Spleen (tissue), 7 donors: ENCODE data around the gene IKBKE.

Experiments
- POLR2A ChIP-seq, 3 donors: fragments of 450-650 bp; IDR thresholded peaks; one replicate each; pipeline ENCODE4 v1.5.1; 2017; ENCODE audit warnings: antibody characterized with exemption in 3 of 3, mild to moderate bottlenecking in 1 of 3
- POLR2AphosphoS5 ChIP-seq, 3 donors: sonication (generic); formaldehyde crosslinking; IDR thresholded peaks; one replicate each; pipeline ENCODE4 v1.5.1; 2017; ENCODE audit warnings: antibody characterized with exemption in 3 of 3
- TF ChIP-seq, protein P1 (sequence below), 11 experiments: fragments of 200-600 bp in 7 of 11; fragments of 450-650 bp in 4 of 11; sonication (generic) in 4 of 11; IDR thresholded peaks in 8 of 11; conservative IDR thresholded peaks in 3 of 11; 1 replicate in 7 of 11; 2 replicates in 4 of 11; pipeline versions ENCODE4 v1.4.0 to v1.8.0; 2016 to 2021; ENCODE audit warnings: antibody characterized with exemption in 11 of 11, inconsistent platforms in 4 of 11, mild to moderate bottlenecking in 1 of 11
- donor health status: DM: no; HTN: no; CAD: no; lungs with moderate emphysema.
- donor health status: DM: no; HTN: no; CAD: no.
- donor health status: DM: no; HTN: no; CAD: no.

DNA sequence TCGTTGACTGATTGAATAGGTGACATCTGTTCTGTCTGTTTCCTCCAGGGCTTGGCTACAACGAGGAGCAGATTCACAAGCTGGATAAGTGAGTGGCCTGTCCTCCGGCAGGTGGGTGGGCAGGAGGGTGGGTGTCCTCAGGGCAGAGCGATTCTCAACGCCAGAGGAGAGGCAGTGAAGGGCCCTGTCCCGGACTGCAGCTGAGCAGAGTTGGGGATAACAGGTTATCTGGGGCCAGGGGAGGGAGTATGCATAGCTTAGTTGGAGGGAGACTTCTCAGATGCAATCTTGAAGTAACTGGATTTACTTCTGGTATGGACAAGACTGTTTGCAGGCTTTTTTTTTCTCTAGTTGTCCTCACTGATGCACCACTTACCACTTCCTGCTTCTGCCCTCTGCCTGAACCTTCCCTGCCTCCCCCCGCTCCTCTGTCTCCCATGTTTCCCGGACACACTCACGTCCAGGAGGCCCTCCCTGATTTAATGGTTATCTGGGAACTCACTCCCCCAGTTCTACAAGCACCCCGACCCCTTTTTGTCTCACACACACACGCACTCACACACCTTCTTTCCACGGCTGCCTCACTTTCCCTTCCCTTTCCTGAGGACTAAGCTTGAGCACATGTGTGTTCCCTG, 20.6 kb downstream of the IKBKE start:
- TF ChIP-seq, protein P1, sequence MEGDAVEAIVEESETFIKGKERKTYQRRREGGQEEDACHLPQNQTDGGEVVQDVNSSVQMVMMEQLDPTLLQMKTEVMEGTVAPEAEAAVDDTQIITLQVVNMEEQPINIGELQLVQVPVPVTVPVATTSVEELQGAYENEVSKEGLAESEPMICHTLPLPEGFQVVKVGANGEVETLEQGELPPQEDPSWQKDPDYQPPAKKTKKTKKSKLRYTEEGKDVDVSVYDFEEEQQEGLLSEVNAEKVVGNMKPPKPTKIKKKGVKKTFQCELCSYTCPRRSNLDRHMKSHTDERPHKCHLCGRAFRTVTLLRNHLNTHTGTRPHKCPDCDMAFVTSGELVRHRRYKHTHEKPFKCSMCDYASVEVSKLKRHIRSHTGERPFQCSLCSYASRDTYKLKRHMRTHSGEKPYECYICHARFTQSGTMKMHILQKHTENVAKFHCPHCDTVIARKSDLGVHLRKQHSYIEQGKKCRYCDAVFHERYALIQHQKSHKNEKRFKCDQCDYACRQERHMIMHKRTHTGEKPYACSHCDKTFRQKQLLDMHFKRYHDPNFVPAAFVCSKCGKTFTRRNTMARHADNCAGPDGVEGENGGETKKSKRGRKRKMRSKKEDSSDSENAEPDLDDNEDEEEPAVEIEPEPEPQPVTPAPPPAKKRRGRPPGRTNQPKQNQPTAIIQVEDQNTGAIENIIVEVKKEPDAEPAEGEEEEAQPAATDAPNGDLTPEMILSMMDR (IDR thresholded peaks at IDR 0.05 in 8 of 11, conservative IDR thresholded peaks at IDR 0.05 in 3 of 11), result no peak
- no peak for TF ChIP-seq POLR2A (IDR thresholded peaks at IDR 0.05)
- peak in 1 of 3 donors; percentile 56 for TF ChIP-seq POLR2AphosphoS5 (IDR thresholded peaks at IDR 0.05)
